B cell (primary cell): ENCODE data around the gene TTLL11. TPM values are rescaled to one million over a fixed set of nuclear protein-coding genes. Genes with fewer than 3 reads are reported as not detected.

ENCODE experiments used
- ATAC-seq: fragments of 200-7000 bp; cut with Tn5 transposase; one replicate; pipeline ENCODE4 v1.10.0; 2021; ENCODE audit warnings: low read depth, mild to moderate bottlenecking, moderate number of reproducible peaks, moderate library complexity
- CTCF ChIA-PET: fragments of 350-600 bp; sonication (Branson Sonifier 250); formaldehyde crosslinking; loops from one replicate; lab custom pipeline; 2021; ENCODE audit warnings: antibody characterized with exemption, inconsistent platforms; lab: Charles Lee
- POLR2A ChIA-PET: fragments of 350-600 bp; sonication (Branson Sonifier 250); formaldehyde crosslinking; loops from one replicate; lab custom pipeline; 2021; ENCODE audit warnings: antibody characterized with exemption; lab: Charles Lee
- DNase-seq: peaks from one replicate; pipeline ENCODE4 v3.0.0; 2013
- H2AFZ ChIP-seq: 2 replicates; pipeline ENCODE4 v1.6.1; 2012; ENCODE audit warnings: mild to moderate bottlenecking, low read depth, low read length; ENCODE audit not compliant: insufficient read depth, poor library complexity, severe bottlenecking
- H3K27ac ChIP-seq, 2 donors: 1 replicate in 1 of 2; 2 replicates in 1 of 2; pipeline ENCODE4 v1.5.1; 2012 to 2013; ENCODE audit warnings: low read length in 2 of 2, mild to moderate bottlenecking in 2 of 2, moderate library complexity in 1 of 2
- H3K27me3 ChIP-seq, 4 experiments: fragments of 200-600 bp in 1 of 4; sonication (generic) in 1 of 4; replicated peaks in 1 of 4; 1 replicate in 2 of 4; 2 replicates in 2 of 4; pipeline versions ENCODE4 v1.6.1 to v1.7.0; 2013 to 2016; ENCODE audit warnings: low read length in 3 of 4, mild to moderate bottlenecking in 2 of 4, mixed read lengths in 1 of 4, moderate library complexity in 1 of 4; ENCODE audit not compliant: insufficient read depth in 4 of 4, control insufficient read depth in 3 of 4; ENCODE audit errors: control extremely low read depth in 1 of 4
- H3K36me3 ChIP-seq, 2 experiments: replicated peaks in 1 of 2; 1 replicate in 1 of 2; 2 replicates in 1 of 2; pipeline versions ENCODE4 v1.6.1 to v1.7.1; 2013; ENCODE audit warnings: low read length in 1 of 2; ENCODE audit not compliant: insufficient read depth in 2 of 2, control insufficient read depth in 1 of 2; ENCODE audit errors: control extremely low read depth in 1 of 2, extremely low read depth in 1 of 2
- H3K4me1 ChIP-seq, 2 donors: fragments of 200-600 bp in 1 of 2; sonication (generic) in 1 of 2; 1 replicate in 1 of 2; 2 replicates in 1 of 2; pipeline versions ENCODE4 v1.5.1 to v1.6.1; 2013 to 2017; ENCODE audit warnings: low read length in 2 of 2; ENCODE audit not compliant: control insufficient read depth in 2 of 2, insufficient read depth in 2 of 2
- H3K4me2 ChIP-seq: replicated peaks from 2 replicates; pipeline ENCODE3; 2012; ENCODE audit warnings: mild to moderate bottlenecking, low read depth, low read length; ENCODE audit not compliant: poor library complexity, severe bottlenecking
- H3K4me3 ChIP-seq, 5 experiments: fragments of 200-600 bp in 1 of 5; sonication (generic) in 1 of 5; 1 replicate in 3 of 5; 2 replicates in 2 of 5; pipeline versions ENCODE4 v1.5.1 to v1.7.0; 2011 to 2016; ENCODE audit warnings: low read length in 4 of 5, mild to moderate bottlenecking in 4 of 5, low read depth in 2 of 5, control low read depth in 1 of 5, moderate library complexity in 1 of 5; ENCODE audit not compliant: insufficient read depth in 1 of 5; ENCODE audit errors: control extremely low read depth in 1 of 5, extremely low read depth in 1 of 5
- H3K79me2 ChIP-seq: fragments of 200-600 bp; sonication (generic); one replicate; pipeline ENCODE4 v1.6.0; 2016; ENCODE audit warnings: low read length; ENCODE audit not compliant: control insufficient read depth, insufficient read depth
- H3K9ac ChIP-seq: fragments of 200-600 bp; sonication (generic); 2 replicates; pipeline ENCODE4 v1.6.1; 2017; ENCODE audit warnings: mild to moderate bottlenecking, low read length, moderate library complexity
- H3K9me3 ChIP-seq, 3 donors: one replicate each; pipeline versions ENCODE4 v1.6.1 to v1.7.1; 2013; ENCODE audit warnings: low read length in 2 of 3; ENCODE audit not compliant: control insufficient read depth in 2 of 3, insufficient read depth in 1 of 3; ENCODE audit errors: control extremely low read depth in 1 of 3
- H4K20me1 ChIP-seq: 2 replicates; pipeline ENCODE4 v1.6.0; 2012; ENCODE audit warnings: mild to moderate bottlenecking, low read length; ENCODE audit not compliant: insufficient read depth, control insufficient read depth, poor library complexity, severe bottlenecking
- H3K27ac Mint-ChIP-seq: one replicate; pipeline ENCODE4 v1.8.0; 2021; ENCODE audit warnings: mixed read lengths
- H3K27me3 Mint-ChIP-seq: one replicate; pipeline ENCODE4 v1.8.0; 2021; ENCODE audit warnings: mixed read lengths
- H3K4me1 Mint-ChIP-seq: one replicate; pipeline ENCODE4 v1.8.0; 2021; ENCODE audit warnings: mixed read lengths
- H3K4me3 Mint-ChIP-seq: one replicate; pipeline ENCODE4 v1.8.0; 2021; ENCODE audit warnings: mixed read lengths
- H3K9me3 Mint-ChIP-seq: one replicate; pipeline ENCODE4 v1.8.0; 2022; ENCODE audit warnings: mixed read lengths; ENCODE audit not compliant: insufficient read depth
- EZH2 ChIP-seq: IDR thresholded peaks from 2 replicates; pipeline ENCODE4 v1.6.1; 2012; ENCODE audit warnings: borderline replicate concordance, low read depth, mild to moderate bottlenecking, moderate library complexity, low read length; ENCODE audit not compliant: insufficient read depth, poor library complexity, severe bottlenecking
- WGBS: methylation state at CpG from one replicate; pipeline ENCODE4 v1.1.5; 2013; ENCODE audit warnings: missing lambda C conversion rate; ENCODE audit not compliant: insufficient coverage; 5-methylcytosine and 5-hydroxymethylcytosine counted together
- intact Hi-C: fragments of 100-400 bp; cut with micrococcal nuclease; formaldehyde crosslinking; loops from one replicate; pipeline ENCODE4 v1.10.0; 2022
- polyA plus RNA-seq: library from polyadenylated mRNA; depleted of rRNA; stranded (reverse); fragments of >200 nt; gene quantifications from 2 replicates; pipeline ENCODE4 v1.2.3, GENCODE V29; 2012
- total RNA-seq, 2 donors: library from RNA; stranded (reverse); fragments of 120-200 nt in 1 of 2; gene quantifications; 1 replicate in 1 of 2; 2 replicates in 1 of 2; pipeline versions ENCODE4 v1.2.3 to v1.2.4, GENCODE V29; 2013 to 2022
- TF ChIP-seq, protein P1 (sequence below): fragments of 200-600 bp; IDR thresholded peaks from one replicate; pipeline ENCODE4 v1.8.0; 2022; ENCODE audit warnings: antibody characterized with exemption, mild to moderate bottlenecking

TTLL11 gene
- total and polyA plus RNA-seq, 2 donors (not counting 1 experiment from before 2014, with no cell fraction given): 3.6 to 3.8 TPM

DNA sequence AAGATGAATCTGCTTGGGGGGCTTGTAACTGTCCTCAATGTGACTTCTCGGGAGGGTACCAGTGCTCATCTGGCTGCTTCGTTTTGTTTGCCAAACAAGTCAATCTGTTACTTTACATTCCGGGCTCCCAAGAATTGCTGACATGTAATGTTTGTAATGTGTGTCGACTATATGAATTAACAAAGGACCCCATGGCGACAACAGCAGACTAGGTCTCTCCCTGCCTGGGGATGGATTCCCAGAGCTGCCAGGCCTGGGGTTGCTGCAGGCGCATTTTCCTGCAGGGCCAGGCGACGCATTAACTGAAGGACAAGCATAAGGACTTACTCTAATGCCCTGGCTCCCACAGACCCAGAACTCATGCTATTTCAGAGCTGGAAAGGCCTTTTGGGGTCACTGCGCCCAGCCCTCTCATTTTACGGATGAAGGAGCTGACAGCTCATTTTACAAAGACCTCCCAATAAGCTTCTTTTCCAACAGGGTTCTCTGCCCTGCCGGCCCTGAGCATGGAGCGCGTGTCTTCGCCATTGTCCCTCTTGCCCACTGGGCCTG is 214.8 kb downstream of the TTLL11 start:
- Histone ChIP-seq H3K4me1 (no peaks in the 10 kb centered on the region), H3K27ac (no peak overlapping the region), H3K4me3 (no peak overlapping the region), H3K9me3 (no peaks in the 10 kb centered on the region), H3K4me2 (no peak overlapping the region), H2AFZ (no peak overlapping the region), H3K27me3 (no peaks in the 10 kb centered on the region), H3K9ac (no peak overlapping the region), H4K20me1 (no peaks in the 10 kb centered on the region), H3K79me2 (no peaks in the 10 kb centered on the region), H3K36me3 (no peaks in the 10 kb centered on the region)
- no peaks in the 10 kb centered on the region for H3K27me3 Mint-ChIP-seq
- TF ChIP-seq, protein P1, sequence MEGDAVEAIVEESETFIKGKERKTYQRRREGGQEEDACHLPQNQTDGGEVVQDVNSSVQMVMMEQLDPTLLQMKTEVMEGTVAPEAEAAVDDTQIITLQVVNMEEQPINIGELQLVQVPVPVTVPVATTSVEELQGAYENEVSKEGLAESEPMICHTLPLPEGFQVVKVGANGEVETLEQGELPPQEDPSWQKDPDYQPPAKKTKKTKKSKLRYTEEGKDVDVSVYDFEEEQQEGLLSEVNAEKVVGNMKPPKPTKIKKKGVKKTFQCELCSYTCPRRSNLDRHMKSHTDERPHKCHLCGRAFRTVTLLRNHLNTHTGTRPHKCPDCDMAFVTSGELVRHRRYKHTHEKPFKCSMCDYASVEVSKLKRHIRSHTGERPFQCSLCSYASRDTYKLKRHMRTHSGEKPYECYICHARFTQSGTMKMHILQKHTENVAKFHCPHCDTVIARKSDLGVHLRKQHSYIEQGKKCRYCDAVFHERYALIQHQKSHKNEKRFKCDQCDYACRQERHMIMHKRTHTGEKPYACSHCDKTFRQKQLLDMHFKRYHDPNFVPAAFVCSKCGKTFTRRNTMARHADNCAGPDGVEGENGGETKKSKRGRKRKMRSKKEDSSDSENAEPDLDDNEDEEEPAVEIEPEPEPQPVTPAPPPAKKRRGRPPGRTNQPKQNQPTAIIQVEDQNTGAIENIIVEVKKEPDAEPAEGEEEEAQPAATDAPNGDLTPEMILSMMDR: no peak
- no peak for TF ChIP-seq EZH2
- POLR2A ChIA-PET: no interaction called here
- WGBS: 92% methylated on average over 14 of the region's 14 CpGs
- ATAC-seq (no peak), DNase-seq (no peak)
- H3K4me3 Mint-ChIP-seq: no peak overlapping the region
- intact Hi-C loops: no loop called here
- no peaks in the 10 kb centered on the region for H3K9me3 Mint-ChIP-seq
- CTCF ChIA-PET: interaction anchor here (1.2 kb wide), 1 partner anchor 9 kb away, joined by 3 read pairs; no protein-coding TSS in a partner anchor
- peaks cover 3% of the 10 kb centered on the region for H3K4me1 Mint-ChIP-seq
- no peak overlapping the region for H3K27ac Mint-ChIP-seq

DNA sequence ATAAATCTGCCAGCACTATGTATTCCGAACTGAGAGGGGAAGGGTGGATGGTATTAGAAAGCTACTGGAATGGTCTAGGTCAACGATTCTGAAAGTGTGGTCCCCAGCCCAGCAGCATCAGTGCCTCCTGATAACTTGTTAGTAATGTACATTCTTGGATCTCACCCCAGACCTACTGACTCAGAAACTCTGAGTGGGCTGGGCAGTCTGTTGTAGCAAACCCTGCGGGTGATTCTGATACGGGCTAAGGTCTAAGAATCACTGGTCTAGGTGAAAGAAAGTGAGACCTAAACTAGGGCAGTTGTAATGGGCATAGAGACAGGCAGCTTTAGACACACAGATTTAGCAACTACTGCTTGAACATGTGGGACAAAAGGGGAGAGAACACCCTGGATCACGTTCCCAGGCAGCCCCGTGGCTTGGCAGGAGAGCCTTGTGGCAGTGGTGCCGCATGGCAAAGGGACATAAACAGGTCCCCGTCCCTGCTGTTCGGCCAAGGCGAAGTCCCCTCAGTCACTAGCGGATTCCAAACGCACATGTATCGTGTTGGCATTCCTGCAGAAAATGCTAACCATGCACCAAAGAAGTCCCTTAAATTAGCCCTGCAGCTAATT is 216.3 kb downstream of the TTLL11 start:
- no peak overlapping the region for H2AFZ ChIP-seq
- ChIA-PET CTCF (no interaction called here), POLR2A (interaction anchor here (0.5 kb wide), 1 partner anchor 108 kb away, joined by 3 read pairs; no protein-coding TSS in a partner anchor)
- H3K4me3 ChIP-seq: no peak overlapping the region
- no peaks in the 10 kb centered on the region for H3K27me3 Mint-ChIP-seq
- H3K4me1 ChIP-seq: no peaks in the 10 kb centered on the region
- H3K27ac ChIP-seq: no peak overlapping the region
- DNase-seq (no peak), ATAC-seq (no peak)
- intact Hi-C loops: no loop called here
- no peaks in the 10 kb centered on the region for H3K4me1 Mint-ChIP-seq
- no peak overlapping the region for H3K4me2 ChIP-seq
- no peak overlapping the region for H3K27ac Mint-ChIP-seq
- no peak overlapping the region for H3K4me3 Mint-ChIP-seq
- H3K27me3 ChIP-seq: no peaks in the 10 kb centered on the region
- H3K79me2 ChIP-seq: no peaks in the 10 kb centered on the region
- H3K9me3 Mint-ChIP-seq: no peaks in the 10 kb centered on the region
- WGBS: 95% methylated on average over 12 of the region's 13 CpGs
- TF ChIP-seq, protein P1: no peak
- TF ChIP-seq EZH2: no peak
- no peaks in the 10 kb centered on the region for H4K20me1 ChIP-seq
- no peaks in the 10 kb centered on the region for H3K36me3 ChIP-seq
- H3K9me3 ChIP-seq: no peaks in the 10 kb centered on the region
- no peak overlapping the region for H3K9ac ChIP-seq
